Measurements from ENCODE around the gene MXRA8.

The MXRA8 gene

GRCh38 chr1:1314678-1315335 is 43.5 kb downstream of the MXRA8 start:
- H3K4me3 ChIP-seq (ENCODE audit: low read length): no peak overlapping the region

GRCh38 chr1:1314237-1314586 is 44.1 kb downstream of the MXRA8 start:
- DNase-seq (ENCODE audit: low read depth, low spot score): no peak
- H3K4me3 ChIP-seq (ENCODE audit: low read length): no peak overlapping the region

More at GRCh38 chr1:1314678-1315335, 43.5 kb downstream of the MXRA8 start:
- no peak for DNase-seq (ENCODE audit: low read depth, low spot score)

- no peak for DNase-seq (ENCODE audit: low read depth, low spot score)
- H3K4me3 ChIP-seq (ENCODE audit: low read length): no peak overlapping the region
These were observed 44.7 kb downstream of the MXRA8 start for GRCh38 chr1:1313500-1314236.

- H3K4me3 ChIP-seq (ENCODE audit: low read length): no peak overlapping the region
- DNase-seq (ENCODE audit: low read depth, low spot score): no peak
These were observed 45.7 kb downstream of the MXRA8 start for GRCh38 chr1:1312450-1313314.

- no peak overlapping the region for H3K4me3 ChIP-seq (ENCODE audit: low read length)
- no peak for DNase-seq (ENCODE audit: low read depth, low spot score)
These were observed 46.9 kb downstream of the MXRA8 start for GRCh38 chr1:1311107-1312104.

GRCh38 chr1:1310476-1311053 is 47.8 kb downstream of the MXRA8 start:
- no peak overlapping the region for H3K4me3 ChIP-seq (ENCODE audit: low read length)
- no peak for DNase-seq (ENCODE audit: low read depth, low spot score)

- H3K4me3 ChIP-seq (ENCODE audit: low read length): no peak overlapping the region
- no peak for DNase-seq (ENCODE audit: low read depth, low spot score)
These were observed 48.3 kb downstream of the MXRA8 start for GRCh38 chr1:1310109-1310385.

GRCh38 chr1:1309251-1310108 is 48.9 kb downstream of the MXRA8 start:
- H3K4me3 ChIP-seq (ENCODE audit: low read length): peak overlapping the region; percentile 64
- no peak for DNase-seq (ENCODE audit: low read depth, low spot score)

GRCh38 chr1:1308756-1309250 is 49.6 kb downstream of the MXRA8 start:
- peak overlapping the region; percentile 64 for H3K4me3 ChIP-seq (ENCODE audit: low read length)
- DNase-seq (ENCODE audit: low read depth, low spot score): no peak

- peak within 1 kb of the TSS; percentile 81 for H3K4me3 ChIP-seq (ENCODE audit: low read length)
- DNase-seq (ENCODE audit: low read depth, low spot score): peak; percentile 88
These were observed 50.2 kb downstream of the MXRA8 start, which contains the start of the genes ACAP3 and PUSL1 for GRCh38 chr1:1307923-1308755. Gene ACAP3, minus strand, starts transcription at chr1:1307930. Its CDS starts 115 bp downstream, at chr1:1307815. Gene PUSL1, plus strand, starts transcription at chr1:1308597. Its CDS starts 47 bp downstream, at chr1:1308644.

- peak overlapping the region; percentile 81 for H3K4me3 ChIP-seq (ENCODE audit: low read length)
- DNase-seq (ENCODE audit: low read depth, low spot score): no peak
These were observed 51.0 kb downstream of the MXRA8 start for GRCh38 chr1:1307261-1307922.

GRCh38 chr1:1306661-1307260 is 51.6 kb downstream of the MXRA8 start:
- DNase-seq (ENCODE audit: low read depth, low spot score): no peak
- peak overlapping the region; percentile 81 for H3K4me3 ChIP-seq (ENCODE audit: low read length)

GRCh38 chr1:1306070-1306660 is 52.2 kb downstream of the MXRA8 start:
- no peak for DNase-seq (ENCODE audit: low read depth, low spot score)
- H3K4me3 ChIP-seq (ENCODE audit: low read length): peak overlapping the region; percentile 81

GRCh38 chr1:1305300-1306069 is 52.9 kb downstream of the MXRA8 start:
- peak; percentile 62 for DNase-seq (ENCODE audit: low read depth, low spot score)
- peak overlapping the region; percentile 81 for H3K4me3 ChIP-seq (ENCODE audit: low read length)
